ENCODE results near the gene DEPDC4.
"Not testable (repeated sequence)": the region's sequence is repeated elsewhere in the genome, so short reads cannot be mapped to it uniquely, and the experiment has no call there.

DEPDC4 gene

DNA sequence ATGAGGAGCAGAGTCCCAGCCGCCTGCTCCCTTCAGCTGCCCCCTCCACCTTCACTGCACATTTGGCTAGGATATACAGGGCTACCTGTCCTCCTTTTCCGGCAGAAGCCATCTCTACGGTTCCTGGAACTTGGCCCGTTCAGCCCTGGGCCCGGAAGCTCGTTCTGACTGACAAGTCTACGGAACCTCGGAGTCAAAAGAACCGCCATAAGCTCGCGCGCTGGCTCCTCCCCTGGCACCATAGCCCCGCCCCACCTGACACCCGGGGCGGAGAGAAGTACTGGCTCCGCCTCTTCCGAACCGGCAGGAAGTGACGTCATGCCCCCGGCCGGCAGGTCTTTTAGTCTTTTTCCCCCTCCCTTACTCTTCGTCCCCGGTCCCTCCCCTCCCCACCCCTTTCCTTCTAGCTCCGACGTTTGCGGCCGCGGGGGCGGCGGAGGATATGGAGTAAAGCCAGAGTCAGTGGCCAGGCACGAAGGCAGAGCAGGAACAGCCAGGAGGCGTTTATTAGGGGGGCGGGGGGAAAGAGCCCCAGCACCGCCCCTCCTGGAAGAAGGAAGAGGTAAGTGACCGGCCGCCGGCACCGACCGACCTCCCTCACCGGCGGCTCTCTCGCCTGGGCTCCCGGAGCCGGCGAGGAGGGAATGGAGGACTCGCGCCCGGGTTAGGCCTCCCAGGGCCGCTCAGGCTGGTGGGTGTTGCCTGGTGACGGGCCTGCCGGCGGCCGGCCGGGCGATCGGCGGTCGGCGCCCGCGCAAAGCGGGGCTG, at the start of gene DEPDC4, which contains the start of gene SCYL2:
Gene DEPDC4 (minus strand): TSS at position 245 of the 768 bp plus-strand sequence. CDS start 3 bp downstream, at position 242.
Gene SCYL2 (plus strand): TSS at position 343 of the 768 bp plus-strand sequence. CDS start 15,794 bp downstream, outside the sequence.
- peak; percentile 92 for DNase-seq

DNA sequence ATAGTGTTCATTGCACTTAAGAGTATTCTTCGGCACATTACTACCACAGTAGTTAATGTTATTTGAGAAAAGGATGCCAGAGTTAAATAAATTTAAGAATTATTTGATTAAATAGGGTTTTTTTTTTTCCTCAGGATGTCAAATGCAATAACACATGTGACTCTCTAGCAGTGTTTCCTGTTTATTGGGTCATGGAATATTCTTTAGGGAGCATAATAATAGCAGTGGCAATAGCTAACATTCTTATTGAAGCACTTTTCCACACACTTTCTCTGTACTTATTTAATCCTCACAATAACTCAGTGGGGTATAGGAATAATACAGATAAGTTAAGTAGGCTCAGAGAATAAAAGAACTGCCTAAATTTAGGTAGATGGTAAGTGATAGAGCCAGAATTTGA, 44.4 kb upstream of the DEPDC4 start:
- no peak for DNase-seq

- not testable (repeated sequence) for DNase-seq
These were observed 41.3 kb upstream of the DEPDC4 start for GRCh38 chr12:100308138-100308537.

DNA sequence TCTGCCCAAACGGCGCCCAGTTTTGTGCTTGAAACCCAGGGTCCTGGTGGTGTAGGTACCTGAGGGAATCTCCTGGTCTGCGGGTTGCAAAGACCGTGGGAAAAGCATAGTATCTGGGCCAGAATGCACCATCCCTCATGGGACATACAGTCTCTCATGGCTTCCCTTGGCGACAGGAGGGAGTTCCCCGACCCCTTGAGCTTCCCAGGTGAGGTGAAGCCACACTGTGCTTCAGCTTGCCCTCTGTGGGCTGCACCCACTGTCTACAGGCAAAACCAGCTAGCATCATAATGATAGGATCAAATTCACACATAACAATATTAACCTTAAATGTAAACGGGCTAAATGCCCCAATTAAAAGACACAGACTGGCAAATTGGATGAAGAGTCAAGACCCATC, 37.5 kb upstream of the DEPDC4 start:
- DNase-seq, result not testable (repeated sequence)

GRCh38 chr12:100303831-100304230, 37.0 kb upstream of the DEPDC4 start:
- no peak for DNase-seq

- no peak for DNase-seq
These were observed 35.2 kb upstream of the DEPDC4 start for GRCh38 chr12:100302081-100302480.

DNA sequence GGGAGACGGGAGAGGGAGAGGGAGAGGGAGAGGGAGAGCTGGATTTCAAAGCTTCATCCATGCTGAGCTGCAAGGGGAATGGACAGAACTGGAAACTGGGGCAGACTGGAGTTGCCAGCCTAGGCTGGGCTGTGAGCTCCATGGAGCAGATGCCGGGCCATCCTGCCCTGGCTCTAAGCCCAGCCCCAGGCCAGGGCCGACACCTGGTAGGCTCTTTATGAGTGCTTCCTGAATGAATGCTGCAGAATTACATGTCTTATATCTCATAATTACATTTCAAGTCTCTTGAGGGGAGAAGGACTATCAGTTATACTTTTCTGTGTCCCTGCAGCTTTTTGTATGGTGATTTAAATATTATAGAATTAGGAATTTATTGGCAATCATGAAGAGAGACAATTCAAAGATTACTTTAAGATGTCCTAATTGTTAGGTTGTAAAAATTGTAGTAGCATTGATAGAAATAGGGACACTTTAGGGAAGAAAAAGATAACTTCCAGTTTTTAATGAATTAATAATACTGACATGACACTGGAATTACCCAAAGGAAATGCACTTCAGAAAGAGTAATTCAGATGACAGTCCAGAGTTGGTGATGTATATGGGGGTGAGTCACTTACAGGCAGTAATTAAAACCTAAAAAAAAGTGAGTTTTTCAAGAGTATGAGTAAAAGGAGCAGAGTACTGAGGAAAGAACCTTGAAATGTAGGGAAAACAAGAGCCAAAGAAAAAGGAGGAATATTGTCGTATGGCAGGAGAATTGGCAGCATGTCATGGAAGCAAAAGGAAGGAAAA, 29.1 kb upstream of the DEPDC4 start:
- no peak for DNase-seq

DNA sequence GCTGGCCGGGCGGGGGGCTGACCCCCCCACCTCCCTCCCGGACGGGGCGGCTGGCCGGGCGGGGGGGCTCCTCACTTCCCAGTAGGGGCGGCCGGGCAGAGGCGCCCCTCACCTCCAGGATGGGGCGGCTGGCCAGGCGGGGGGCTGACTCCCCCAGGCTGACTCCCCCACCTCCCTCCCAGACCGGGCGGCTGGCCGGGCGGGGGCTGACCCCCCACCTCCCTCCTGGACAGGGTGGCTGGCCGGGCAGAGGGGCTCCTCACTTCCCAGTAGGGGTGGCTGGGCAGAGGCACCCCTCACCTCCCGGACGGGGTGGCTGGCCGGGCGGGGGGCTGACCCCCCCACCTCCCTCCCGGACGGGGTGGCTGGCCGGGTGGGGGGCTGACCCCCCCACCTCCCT, 27.5 kb upstream of the DEPDC4 start:
- DNase-seq, result not testable (repeated sequence)

DNA sequence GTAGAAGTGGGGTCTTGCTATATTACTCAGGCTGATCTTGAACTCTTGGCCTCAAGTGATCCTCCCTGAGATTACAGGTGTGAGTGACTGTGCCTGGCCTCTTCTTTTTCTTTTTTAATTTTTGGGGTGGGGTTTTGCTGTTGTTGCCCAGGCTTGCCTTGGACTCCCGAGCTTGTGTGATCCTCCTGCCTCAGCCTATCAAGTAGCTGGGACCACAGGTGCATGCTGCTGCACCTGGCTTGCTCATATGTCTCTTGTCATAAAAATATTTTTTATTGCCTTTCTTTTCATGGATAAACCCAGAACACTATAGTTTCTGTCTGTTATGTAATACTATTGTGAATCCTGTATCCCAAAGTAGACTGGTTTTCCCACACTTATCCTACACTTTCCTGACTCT, 26.1 kb upstream of the DEPDC4 start:
- no peak for DNase-seq

DNA sequence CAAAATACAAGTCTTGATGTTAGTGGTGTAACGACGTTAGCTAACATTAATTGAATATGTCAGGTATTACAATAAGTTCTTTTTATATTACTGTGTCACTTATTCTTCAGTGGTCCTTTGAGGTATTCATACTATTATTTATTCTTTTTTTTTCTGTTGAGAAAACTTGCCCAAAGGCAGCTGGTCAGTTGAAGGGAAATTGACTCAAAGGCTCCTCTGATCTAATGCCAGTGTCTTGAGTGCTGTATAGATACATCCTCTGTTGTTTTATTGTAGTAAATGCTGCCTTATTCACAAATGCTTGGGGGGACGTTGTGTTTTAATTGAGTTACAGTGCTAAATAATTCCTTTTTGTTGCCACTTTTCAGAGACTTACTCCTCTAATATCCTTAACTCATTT, 23.1 kb upstream of the DEPDC4 start:
- no peak for DNase-seq

DNA sequence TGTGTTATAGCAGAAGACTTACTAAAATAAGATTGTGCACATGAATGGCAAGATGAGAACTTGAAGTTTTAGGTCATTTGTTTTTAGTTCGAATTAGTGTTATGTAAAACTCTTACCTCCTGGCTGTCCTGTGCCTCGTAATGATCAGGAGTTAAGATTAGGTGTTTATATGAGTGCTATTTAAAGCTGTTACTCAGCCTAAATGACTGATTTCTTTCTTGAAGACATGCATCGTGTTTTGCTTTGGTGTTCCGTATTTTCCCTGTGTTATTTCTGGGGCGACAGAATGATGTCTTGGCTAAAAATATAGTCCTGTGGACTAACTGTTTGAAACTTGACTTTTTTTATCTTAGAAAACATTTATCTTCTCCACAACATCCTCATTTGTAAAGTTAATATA, 22.2 kb upstream of the DEPDC4 start:
- DNase-seq, result no peak

GRCh38 chr12:100284556-100284955, 17.7 kb upstream of the DEPDC4 start:
- not testable (repeated sequence) for DNase-seq

DNA sequence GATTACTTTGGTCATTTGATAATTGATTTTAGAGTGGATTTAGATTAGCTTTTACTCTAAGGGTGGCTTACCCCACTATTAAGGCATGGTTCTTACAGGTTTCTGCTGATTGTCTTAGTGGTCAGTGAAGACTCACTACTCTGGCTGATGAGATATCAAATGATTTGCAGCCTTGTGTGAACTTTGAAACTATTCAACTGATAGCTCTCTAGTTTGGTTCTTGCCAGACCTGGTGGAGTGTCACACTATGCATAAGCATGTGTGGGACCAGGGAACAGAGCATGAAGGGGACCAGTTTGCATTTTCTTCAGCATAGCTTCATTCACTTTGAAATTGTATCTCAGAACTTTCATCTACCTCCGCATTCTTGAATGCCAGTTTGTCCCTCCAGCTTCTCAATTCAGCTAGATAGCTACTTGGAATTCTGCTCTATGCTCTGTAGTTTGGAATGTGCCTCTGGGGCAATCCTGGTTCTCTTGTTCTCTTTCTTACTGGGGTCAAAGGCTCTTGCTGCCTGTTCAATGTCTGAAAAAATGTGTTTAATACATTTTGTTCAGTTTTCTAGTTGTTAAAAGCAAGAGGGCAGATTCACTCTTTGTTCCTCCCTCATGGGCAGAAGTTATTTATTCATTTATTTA, 12.8 kb upstream of the DEPDC4 start:
- DNase-seq, result no peak

DNA sequence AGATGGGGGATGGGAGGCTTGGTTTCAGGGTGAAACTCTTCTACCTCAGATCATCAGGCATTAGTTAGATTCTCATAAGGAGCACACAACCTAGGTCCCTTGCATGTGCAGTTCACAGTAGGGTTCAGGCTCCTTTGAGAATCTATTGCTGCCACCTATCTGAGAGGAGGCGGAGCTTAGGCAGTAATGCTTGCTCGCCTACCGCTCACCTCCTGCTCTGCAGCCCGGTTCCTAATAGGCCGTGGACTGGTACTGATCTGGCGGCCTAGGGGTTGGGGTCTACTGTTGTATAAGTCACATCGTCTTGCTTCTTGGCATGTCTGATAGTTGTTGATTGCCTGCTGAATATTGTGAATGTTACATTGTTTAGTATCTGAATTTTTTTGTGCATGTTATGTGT, 12.3 kb upstream of the DEPDC4 start:
- no peak for DNase-seq

DNA sequence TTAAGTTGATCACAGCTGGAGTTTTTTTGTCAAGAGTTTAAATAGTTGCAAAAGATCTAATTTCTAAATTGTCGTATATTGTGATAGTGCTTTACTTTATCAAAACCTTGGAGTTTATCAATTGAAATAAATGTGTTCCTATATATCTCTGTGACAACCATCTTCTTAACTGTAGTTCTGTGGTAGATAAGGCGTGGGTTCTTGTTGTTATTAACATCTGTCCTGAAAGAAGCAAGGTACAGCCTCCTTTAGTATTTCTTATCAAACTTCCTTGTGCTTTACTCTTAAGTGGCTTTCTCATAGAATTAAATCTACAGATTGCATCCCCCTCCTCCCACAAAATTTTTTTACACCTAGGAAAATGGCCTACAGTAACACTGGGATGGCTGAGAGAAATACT, 7.4 kb upstream of the DEPDC4 start:
- DNase-seq, result no peak

- no peak for DNase-seq
These were observed 6.9 kb upstream of the DEPDC4 start for GRCh38 chr12:100273782-100274181.

GRCh38 chr12:100268835-100269564, 2.1 kb upstream of the DEPDC4 start:
- no peak for DNase-seq

- peak; percentile 8 for DNase-seq
These were observed 863 bp upstream of the DEPDC4 start for GRCh38 chr12:100267603-100268281.

DNA sequence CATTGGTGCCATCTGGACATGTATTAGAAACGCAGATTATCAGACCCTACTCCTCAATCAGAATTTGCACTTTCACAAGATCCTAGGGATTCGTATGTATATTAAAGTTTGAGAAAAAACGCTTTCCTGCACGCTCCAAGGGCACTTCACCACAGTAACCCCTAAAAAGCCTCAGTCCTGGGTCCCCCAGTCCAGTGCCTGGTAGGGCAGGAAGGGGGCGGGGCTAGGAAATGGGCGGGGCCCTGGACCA, 369 bp downstream of the DEPDC4 start:
- DNase-seq, result peak; percentile 97

DNA sequence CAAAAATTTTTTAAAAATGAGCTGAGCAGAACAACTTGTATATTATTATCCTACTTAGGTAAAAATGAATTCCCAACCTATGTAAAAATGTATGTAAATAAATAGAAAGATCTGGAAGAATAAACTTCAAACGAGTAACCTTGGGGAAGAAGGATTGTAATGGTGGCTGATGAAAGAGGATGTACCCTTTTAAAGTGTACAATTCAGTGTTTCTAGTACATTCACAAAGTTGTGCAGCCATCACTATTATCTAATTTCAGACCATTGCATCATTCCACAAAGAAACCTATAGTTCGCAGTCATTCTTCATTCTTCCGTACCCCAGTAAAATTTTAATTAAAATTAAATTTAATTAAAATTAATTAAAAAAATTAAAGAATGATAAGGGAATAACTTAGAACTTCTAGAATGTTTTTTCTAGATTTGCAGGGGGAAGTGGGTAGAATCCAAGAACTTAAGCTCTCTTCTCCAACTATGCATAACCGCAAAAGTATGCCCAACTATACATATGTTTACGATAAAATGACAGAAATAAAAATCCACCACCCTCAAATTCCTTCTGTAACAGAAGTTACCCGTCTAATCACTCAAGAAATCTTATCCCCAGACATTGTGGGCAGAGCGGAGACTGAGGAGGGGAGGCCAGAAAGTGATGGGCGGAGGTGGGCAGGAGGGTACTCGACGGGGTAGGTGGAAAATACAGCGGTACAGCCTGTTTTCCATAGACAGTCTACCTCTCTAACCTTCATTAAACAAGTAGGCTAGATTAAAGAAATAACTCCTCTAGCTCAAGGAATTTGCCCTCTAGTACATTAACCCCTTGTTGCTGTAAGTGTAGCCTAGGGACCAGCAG, 921 bp downstream of the DEPDC4 start:
- DNase-seq, result no peak

DNA sequence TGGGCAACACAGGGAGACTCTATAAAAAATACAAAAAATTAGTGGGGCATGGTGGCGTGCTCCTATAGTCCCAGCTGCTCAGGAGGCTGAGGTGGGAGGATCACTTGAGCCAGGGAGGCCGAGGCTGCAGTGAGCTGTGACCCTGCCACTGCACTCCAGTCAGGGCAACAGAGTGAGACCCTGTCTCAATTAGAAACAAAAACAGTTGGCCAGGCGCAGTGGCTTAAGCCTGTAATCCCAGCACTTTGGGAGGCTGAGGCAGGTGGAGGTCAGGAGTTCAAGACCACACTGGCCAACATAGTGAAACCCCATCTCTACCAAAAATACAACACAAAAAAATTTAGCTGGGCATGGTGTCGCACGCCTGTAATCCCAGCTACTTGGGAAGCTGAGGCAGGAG, 1.8 kb downstream of the DEPDC4 start:
- DNase-seq, result not testable (repeated sequence)

DNA sequence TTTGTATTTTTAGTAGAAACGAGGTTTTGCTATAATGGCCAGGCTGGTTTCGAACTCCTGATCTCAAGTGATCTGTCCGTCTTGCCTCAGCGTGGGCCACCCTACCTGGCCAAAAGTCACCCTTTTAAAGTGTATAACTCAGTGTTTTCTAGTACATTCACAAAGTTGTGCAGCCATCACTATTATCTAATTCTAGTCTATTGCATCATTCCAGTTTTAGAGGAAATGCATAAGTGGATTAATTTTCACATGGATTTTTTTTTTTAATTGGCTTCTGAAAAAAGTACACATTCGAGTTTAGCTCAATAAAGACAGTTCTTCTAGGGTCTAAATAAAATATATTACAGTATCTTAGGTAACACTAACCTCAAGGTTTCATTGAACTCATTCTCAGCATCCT, 3.7 kb downstream of the DEPDC4 start:
- DNase-seq, result no peak

Data from stimulated activated CD4-positive, alpha-beta T cell treated with anti-CD3 and anti-CD28 coated beads, Interleukin-12 subunit alpha, Interleukin-12 subunit beta, amount 100 ng/mL, for 4 hours (primary cell).